Ascending aorta (tissue), 2 donors: ENCODE data around the gene PARD6B. TPM values are rescaled to one million over a fixed set of nuclear protein-coding genes. Genes with fewer than 3 reads are reported as not detected.

Source experiments
- DNase-seq, 2 donors: peaks; one replicate each; pipeline ENCODE4 v3.0.0-alpha.2; 2019; ENCODE audit warnings: low spot score in 2 of 2
- H3K27ac ChIP-seq, 2 donors: fragments of 200-600 bp; sonication (generic); one replicate each; pipeline ENCODE4 v1.5.1; 2016 to 2017; ENCODE audit warnings: mild to moderate bottlenecking in 1 of 2
- H3K27me3 ChIP-seq: fragments of 200-600 bp; sonication (generic); one replicate; pipeline ENCODE4 v1.5.1; 2017
- H3K36me3 ChIP-seq, 2 donors: fragments of 200-600 bp; sonication (generic); one replicate each; pipeline ENCODE4 v1.5.1; 2016
- H3K4me1 ChIP-seq, 2 donors: fragments of 200-600 bp; sonication (generic); one replicate each; pipeline ENCODE4 v1.5.1; 2016 to 2017; ENCODE audit warnings: mild to moderate bottlenecking in 1 of 2
- H3K4me3 ChIP-seq, 2 donors: fragments of 200-600 bp; sonication (generic); one replicate each; pipeline ENCODE4 v1.5.1; 2016 to 2017; ENCODE audit warnings: mild to moderate bottlenecking in 1 of 2
- H3K9me3 ChIP-seq, 2 donors: fragments of 200-600 bp; sonication (generic); one replicate each; pipeline ENCODE4 v1.5.1; 2016
- intact Hi-C: fragments of 100-400 bp; cut with DNase I; formaldehyde crosslinking; loops from one replicate; pipeline ENCODE4 v1.15.1; 2023
- total RNA-seq: library from RNA; depleted of rRNA; stranded (reverse); fragments of >200 nt; gene quantifications from one replicate; pipeline ENCODE4 v1.1.0, GENCODE V29; 2016
- TF ChIP-seq, protein P1 (sequence below), 3 experiments: fragments of 200-600 bp in 2 of 3; fragments of 450-650 bp in 1 of 3; sonication (generic) in 2 of 3; IDR thresholded peaks; one replicate each; pipeline ENCODE4 v1.5.1; 2016 to 2019; ENCODE audit warnings: antibody characterized with exemption in 3 of 3, mild to moderate bottlenecking in 1 of 3, moderate library complexity in 1 of 3

Gene PARD6B
- total RNA-seq, 1 donor from 2014 or later, result 1.2 TPM

DNA sequence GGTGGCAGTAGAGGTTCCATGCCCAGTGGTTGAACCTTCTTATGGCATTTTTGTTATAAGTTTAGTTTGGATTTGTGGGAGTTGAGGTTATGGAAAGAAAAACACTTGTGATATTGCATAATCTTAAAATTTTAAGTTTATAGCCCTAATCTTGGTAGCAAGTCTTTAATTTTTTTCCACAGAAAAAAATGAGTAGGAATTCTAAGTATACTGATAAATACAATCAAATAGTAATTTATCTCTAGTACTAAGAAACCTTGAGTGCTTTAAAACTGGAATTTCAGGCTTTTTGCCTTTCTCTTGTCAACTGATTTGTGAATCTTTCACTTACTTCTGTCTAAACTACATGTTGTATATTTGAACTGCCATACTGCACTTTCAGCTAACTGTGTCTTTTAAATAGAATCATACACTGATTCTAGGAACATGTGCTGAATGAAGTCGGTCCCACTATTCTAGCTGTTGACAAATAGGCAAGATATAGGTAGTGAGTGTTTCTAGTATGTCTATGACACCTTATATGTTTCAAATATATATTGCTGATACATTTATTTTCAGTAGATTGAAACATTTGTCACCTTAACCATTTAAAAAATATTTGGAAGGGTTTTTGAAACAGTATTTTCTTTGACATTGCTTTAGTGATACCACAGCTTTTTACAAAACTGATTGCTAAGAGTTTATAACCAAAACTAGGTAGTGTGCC, 2.4 kb downstream of the PARD6B start:
- TF ChIP-seq, protein P1, sequence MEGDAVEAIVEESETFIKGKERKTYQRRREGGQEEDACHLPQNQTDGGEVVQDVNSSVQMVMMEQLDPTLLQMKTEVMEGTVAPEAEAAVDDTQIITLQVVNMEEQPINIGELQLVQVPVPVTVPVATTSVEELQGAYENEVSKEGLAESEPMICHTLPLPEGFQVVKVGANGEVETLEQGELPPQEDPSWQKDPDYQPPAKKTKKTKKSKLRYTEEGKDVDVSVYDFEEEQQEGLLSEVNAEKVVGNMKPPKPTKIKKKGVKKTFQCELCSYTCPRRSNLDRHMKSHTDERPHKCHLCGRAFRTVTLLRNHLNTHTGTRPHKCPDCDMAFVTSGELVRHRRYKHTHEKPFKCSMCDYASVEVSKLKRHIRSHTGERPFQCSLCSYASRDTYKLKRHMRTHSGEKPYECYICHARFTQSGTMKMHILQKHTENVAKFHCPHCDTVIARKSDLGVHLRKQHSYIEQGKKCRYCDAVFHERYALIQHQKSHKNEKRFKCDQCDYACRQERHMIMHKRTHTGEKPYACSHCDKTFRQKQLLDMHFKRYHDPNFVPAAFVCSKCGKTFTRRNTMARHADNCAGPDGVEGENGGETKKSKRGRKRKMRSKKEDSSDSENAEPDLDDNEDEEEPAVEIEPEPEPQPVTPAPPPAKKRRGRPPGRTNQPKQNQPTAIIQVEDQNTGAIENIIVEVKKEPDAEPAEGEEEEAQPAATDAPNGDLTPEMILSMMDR (IDR thresholded peaks at IDR 0.05), result no peak
- Histone ChIP-seq H3K27me3 (no peaks in the 10 kb centered on the region), H3K4me1 (peaks cover 8 to 13% of the 10 kb centered on the region in 2 donors), H3K9me3 (no peaks in the 10 kb centered on the region), H3K27ac (no peak overlapping the region), H3K4me3 (no peak overlapping the region), H3K36me3 (no peaks in the 10 kb centered on the region)
- no peak for DNase-seq
- intact Hi-C loops, result loop anchor here (10.0 kb wide), 2 partner anchors 219 to 549 kb away; partner anchors contain the start of gene PTPN1

DNA sequence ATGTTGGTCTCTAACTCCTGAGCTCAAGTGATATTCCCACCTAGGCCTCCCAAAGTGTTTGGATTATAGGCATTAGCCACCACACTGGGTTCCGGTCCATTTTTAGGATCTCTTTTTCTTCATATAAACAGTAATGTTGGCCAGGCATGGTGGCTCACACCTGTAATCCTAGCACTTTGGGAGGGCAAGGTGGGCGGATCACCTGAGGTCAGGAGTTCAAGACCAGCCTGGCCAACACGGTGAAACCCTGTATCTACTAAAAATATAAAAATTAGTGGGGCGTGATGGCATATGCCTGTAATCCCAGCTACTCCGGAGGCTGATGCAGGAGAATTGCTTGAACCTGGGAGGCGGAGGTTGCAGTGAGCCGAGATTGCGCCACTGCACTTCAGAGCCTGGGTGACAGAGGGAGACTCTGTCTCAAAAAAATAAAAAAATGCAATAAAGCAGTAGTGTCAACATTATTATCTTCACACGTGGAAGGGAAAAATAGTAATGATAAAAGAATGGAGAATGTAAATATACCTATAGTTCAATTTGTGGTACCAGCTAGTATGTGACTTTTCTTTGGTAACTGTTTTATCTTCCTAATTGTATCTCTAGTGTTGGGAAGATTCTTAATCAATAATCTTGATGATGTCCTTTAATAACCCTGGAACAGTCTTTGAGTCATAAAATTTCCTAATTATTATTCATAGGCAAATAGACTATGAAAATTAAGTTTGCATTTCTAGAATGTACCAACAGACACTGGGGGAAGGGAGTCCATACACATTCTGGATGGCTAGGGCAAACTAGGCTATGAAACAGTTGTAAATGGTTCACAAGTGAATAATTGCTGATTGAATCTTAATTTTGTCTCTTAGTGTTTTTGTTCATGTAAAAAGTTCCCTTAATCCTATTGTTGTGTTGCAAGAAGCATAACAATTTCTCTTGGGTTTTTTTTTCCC, 3.6 kb downstream of the PARD6B start:
- Histone ChIP-seq H3K4me3 (no peak overlapping the region), H3K27ac (no peak overlapping the region), H3K9me3 (no peaks in the 10 kb centered on the region), H3K4me1 (peaks cover 7 to 13% of the 10 kb centered on the region in 2 donors), H3K27me3 (no peaks in the 10 kb centered on the region), H3K36me3 (no peaks in the 10 kb centered on the region)
- DNase-seq, result no peak
- TF ChIP-seq, protein P1 (IDR thresholded peaks at IDR 0.05), result no peak
- intact Hi-C loops, result loop anchor here (10.0 kb wide), 2 partner anchors 220 to 550 kb away; partner anchors contain the start of gene PTPN1

DNA sequence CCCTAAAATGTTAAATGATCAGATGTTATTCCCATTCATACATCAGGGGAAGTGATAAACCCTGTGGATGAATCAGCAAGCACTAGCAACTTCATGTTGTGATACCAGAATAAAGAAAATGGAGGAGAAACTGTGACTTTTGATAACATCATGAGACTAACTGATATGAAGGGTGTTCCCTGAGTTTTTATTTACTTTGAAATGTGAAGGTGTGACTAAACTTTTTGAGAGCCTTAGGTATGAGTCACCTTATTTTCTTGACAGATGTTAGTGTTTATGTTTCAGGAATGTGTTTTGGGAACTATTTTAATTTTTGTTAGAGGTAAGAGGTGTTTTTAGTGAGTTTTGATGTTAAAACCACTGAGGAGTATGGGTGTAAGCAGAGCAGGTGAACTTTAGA, 4.4 kb downstream of the PARD6B start:
- Histone ChIP-seq H3K27ac (no peak overlapping the region), H3K36me3 (no peaks in the 10 kb centered on the region), H3K4me1 (peaks cover 0 to 13% of the 10 kb centered on the region in 2 donors), H3K4me3 (no peak overlapping the region), H3K9me3 (no peaks in the 10 kb centered on the region), H3K27me3 (no peaks in the 10 kb centered on the region)
- TF ChIP-seq, protein P1 (IDR thresholded peaks at IDR 0.05), result no peak
- no peak for DNase-seq
- intact Hi-C loops, result loop anchor here (10.0 kb wide), 2 partner anchors 221 to 551 kb away; partner anchors contain the start of gene PTPN1

DNA sequence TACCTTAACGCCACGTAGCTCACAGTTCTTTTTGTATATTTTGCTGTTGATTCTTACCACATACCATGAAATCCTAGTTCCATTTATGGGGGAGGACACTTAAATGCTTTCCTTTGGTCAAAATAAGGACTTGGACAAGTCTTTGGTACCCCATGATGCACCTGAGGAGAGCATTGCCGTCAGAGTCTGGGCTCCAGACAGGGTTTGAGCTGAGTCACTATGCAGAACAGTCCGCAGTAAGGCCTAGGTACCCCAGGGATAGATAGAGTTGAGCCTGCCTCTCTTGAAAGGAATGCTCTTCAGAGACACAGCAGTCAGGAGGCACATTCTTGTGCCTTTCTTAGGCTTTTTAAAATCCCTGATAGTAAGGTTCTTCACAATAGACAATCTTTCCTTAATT, 6.0 kb downstream of the PARD6B start:
- no peak for DNase-seq
- no peak overlapping the region for H3K27ac ChIP-seq
- H3K9me3 ChIP-seq, result no peaks in the 10 kb centered on the region
- no peaks in the 10 kb centered on the region for H3K36me3 ChIP-seq
- intact Hi-C loops, result loop anchor here (10.0 kb wide), 2 partner anchors 223 to 553 kb away; partner anchors contain the start of gene PTPN1
- TF ChIP-seq, protein P1 (IDR thresholded peaks at IDR 0.05), result no peak
- H3K4me3 ChIP-seq, result no peak overlapping the region
- peaks cover 0 to 5% of the 10 kb centered on the region in 2 donors for H3K4me1 ChIP-seq
- H3K27me3 ChIP-seq, result no peaks in the 10 kb centered on the region

DNA sequence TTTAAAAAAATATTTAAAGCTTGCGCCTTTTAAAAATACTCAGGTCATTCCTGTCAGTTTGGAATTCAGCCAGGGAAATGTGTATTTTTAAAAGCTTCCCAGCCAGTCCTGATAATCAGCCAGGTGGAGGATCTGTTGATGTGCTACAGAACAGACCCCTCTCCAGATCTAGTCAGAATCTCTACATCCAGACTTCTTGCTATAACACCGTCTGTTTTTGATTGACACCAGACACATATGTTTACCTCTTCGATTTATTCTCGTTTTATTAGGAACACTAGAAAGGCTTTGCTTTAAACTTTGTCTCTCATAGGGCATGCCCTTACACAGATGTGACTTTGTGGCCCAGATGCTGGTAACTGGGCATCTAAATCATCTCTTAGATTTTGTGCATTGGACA, 11.7 kb downstream of the PARD6B start:
- Histone ChIP-seq H3K9me3 (no peaks in the 10 kb centered on the region), H3K4me1 (peaks cover 0 to 5% of the 10 kb centered on the region in 2 donors), H3K27me3 (no peaks in the 10 kb centered on the region), H3K36me3 (no peaks in the 10 kb centered on the region), H3K4me3 (no peak overlapping the region), H3K27ac (no peak overlapping the region)
- DNase-seq, result no peak
- intact Hi-C loops, result no loop called here
- TF ChIP-seq, protein P1 (IDR thresholded peaks at IDR 0.05), result no peak
